Measurements from ENCODE around the gene MUS81. TPM values are rescaled to one million over a fixed set of nuclear protein-coding genes. Genes with fewer than 3 reads are reported as not detected.
A peak's percentile ranks its signal among the peaks of the same experiment; 100 is the strongest.

The MUS81 gene
- 46.1 and 46.5 TPM in 2 replicates for total RNA-seq (2012; rRNA removed)

- H3K4me3 ChIP-seq (ENCODE audit: low read length), result peak within 1 kb of the TSS; percentile 96
- H3K36me3 ChIP-seq (ENCODE audit: insufficient read depth, low read length), result peaks cover 58% of the 10 kb centered on the region
Measured at GRCh38 chr11:65860278-65861164, at the start of gene MUS81. Gene MUS81 (plus strand): TSS chr11:65860433. CDS start chr11:65860754, 321 bp downstream.

GRCh38 chr11:65811764-65812475 lies 48.3 kb upstream of the MUS81 start:
- Histone ChIP-seq H3K27me3 (ENCODE audit: control insufficient read depth, insufficient read depth, low read length) (peaks cover 63% of the 10 kb centered on the region), H3K9me3 (replicated peaks; ENCODE audit: low read length) (no peaks in the 10 kb centered on the region), H3K4me1 (ENCODE audit: control insufficient read depth, insufficient read depth, low read length) (no peaks in the 10 kb centered on the region)

More at GRCh38 chr11:65860278-65861164, at the start of gene MUS81:
- Histone ChIP-seq H3K9me3 (replicated peaks; ENCODE audit: low read length) (no peaks in the 10 kb centered on the region), H3K9ac (ENCODE audit: low read depth, low read length) (peak within 1 kb of the TSS; percentile 97), H3K4me1 (ENCODE audit: control insufficient read depth, insufficient read depth, low read length) (peaks cover 36% of the 10 kb centered on the region), H3K27me3 (ENCODE audit: control insufficient read depth, insufficient read depth, low read length) (no peaks in the 10 kb centered on the region), H3K4me2 (ENCODE audit: low read length) (peak within 1 kb of the TSS; percentile 83)

GRCh38 chr11:65814131-65814985 lies 45.9 kb upstream of the MUS81 start:
- Histone ChIP-seq H3K9ac (ENCODE audit: low read depth, low read length) (no peak overlapping the region), H3K4me3 (ENCODE audit: low read length) (no peak overlapping the region), H3K27me3 (ENCODE audit: control insufficient read depth, insufficient read depth, low read length) (peaks cover 42% of the 10 kb centered on the region), H3K4me2 (ENCODE audit: low read length) (no peak overlapping the region), H3K36me3 (ENCODE audit: insufficient read depth, low read length) (no peaks in the 10 kb centered on the region), H3K4me1 (ENCODE audit: control insufficient read depth, insufficient read depth, low read length) (peaks cover 4% of the 10 kb centered on the region), H3K9me3 (replicated peaks; ENCODE audit: low read length) (no peaks in the 10 kb centered on the region)

More at GRCh38 chr11:65811764-65812475, 48.3 kb upstream of the MUS81 start:
- Histone ChIP-seq H3K9ac (ENCODE audit: low read depth, low read length) (no peak overlapping the region), H3K4me2 (ENCODE audit: low read length) (no peak overlapping the region), H3K36me3 (ENCODE audit: insufficient read depth, low read length) (no peaks in the 10 kb centered on the region), H3K4me3 (ENCODE audit: low read length) (no peak overlapping the region)

- Histone ChIP-seq H3K9ac (ENCODE audit: low read depth, low read length) (no peak overlapping the region), H3K4me2 (ENCODE audit: low read length) (no peak overlapping the region), H3K27me3 (ENCODE audit: control insufficient read depth, insufficient read depth, low read length) (peaks cover 35% of the 10 kb centered on the region), H3K4me1 (ENCODE audit: control insufficient read depth, insufficient read depth, low read length) (peaks cover 4% of the 10 kb centered on the region), H3K4me3 (ENCODE audit: low read length) (no peak overlapping the region), H3K9me3 (replicated peaks; ENCODE audit: low read length) (no peaks in the 10 kb centered on the region), H3K36me3 (ENCODE audit: insufficient read depth, low read length) (no peaks in the 10 kb centered on the region)
Measured at GRCh38 chr11:65814986-65815565, 45.2 kb upstream of the MUS81 start.

- Histone ChIP-seq H3K36me3 (ENCODE audit: insufficient read depth, low read length) (no peaks in the 10 kb centered on the region), H3K4me2 (ENCODE audit: low read length) (no peak overlapping the region), H3K27me3 (ENCODE audit: control insufficient read depth, insufficient read depth, low read length) (peaks cover 22% of the 10 kb centered on the region), H3K4me1 (ENCODE audit: control insufficient read depth, insufficient read depth, low read length) (peaks cover 4% of the 10 kb centered on the region), H3K9ac (ENCODE audit: low read depth, low read length) (no peak overlapping the region), H3K4me3 (ENCODE audit: low read length) (no peak overlapping the region), H3K9me3 (replicated peaks; ENCODE audit: low read length) (no peaks in the 10 kb centered on the region)
Measured at GRCh38 chr11:65816696-65817095, 43.5 kb upstream of the MUS81 start.

- H3K9me3 ChIP-seq (replicated peaks; ENCODE audit: low read length), result no peaks in the 10 kb centered on the region
- H3K4me1 ChIP-seq (ENCODE audit: control insufficient read depth, insufficient read depth, low read length), result peaks cover 4% of the 10 kb centered on the region
- H3K4me2 ChIP-seq (ENCODE audit: low read length), result peak overlapping the region; percentile 97
- H3K36me3 ChIP-seq (ENCODE audit: insufficient read depth, low read length), result no peaks in the 10 kb centered on the region
- peak overlapping the region; percentile 89 for H3K4me3 ChIP-seq (ENCODE audit: low read length)
- peaks cover 16% of the 10 kb centered on the region for H3K27me3 ChIP-seq (ENCODE audit: control insufficient read depth, insufficient read depth, low read length)
- peak overlapping the region; percentile 81 for H3K9ac ChIP-seq (ENCODE audit: low read depth, low read length)
Measured at GRCh38 chr11:65817312-65817834, 42.9 kb upstream of the MUS81 start.

GRCh38 chr11:65817835-65818680 lies 42.2 kb upstream of the MUS81 start:
- H3K4me1 ChIP-seq (ENCODE audit: control insufficient read depth, insufficient read depth, low read length), result peaks cover 4% of the 10 kb centered on the region
- no peaks in the 10 kb centered on the region for H3K9me3 ChIP-seq (replicated peaks; ENCODE audit: low read length)
- H3K4me3 ChIP-seq (ENCODE audit: low read length), result peak overlapping the region; percentile 89
- H3K36me3 ChIP-seq (ENCODE audit: insufficient read depth, low read length), result no peaks in the 10 kb centered on the region
- peak overlapping the region; percentile 81 for H3K9ac ChIP-seq (ENCODE audit: low read depth, low read length)
- H3K4me2 ChIP-seq (ENCODE audit: low read length), result peak overlapping the region; percentile 97
- peaks cover 11% of the 10 kb centered on the region for H3K27me3 ChIP-seq (ENCODE audit: control insufficient read depth, insufficient read depth, low read length)

GRCh38 chr11:65821107-65821506 lies 39.1 kb upstream of the MUS81 start:
- Histone ChIP-seq H3K9me3 (replicated peaks; ENCODE audit: low read length) (no peaks in the 10 kb centered on the region), H3K36me3 (ENCODE audit: insufficient read depth, low read length) (no peaks in the 10 kb centered on the region), H3K4me3 (ENCODE audit: low read length) (no peak overlapping the region), H3K9ac (ENCODE audit: low read depth, low read length) (no peak overlapping the region), H3K4me2 (ENCODE audit: low read length) (no peak overlapping the region), H3K4me1 (ENCODE audit: control insufficient read depth, insufficient read depth, low read length) (peaks cover 4% of the 10 kb centered on the region), H3K27me3 (ENCODE audit: control insufficient read depth, insufficient read depth, low read length) (peaks cover 3% of the 10 kb centered on the region)

- H3K9ac ChIP-seq (ENCODE audit: low read depth, low read length), result no peak overlapping the region
- H3K36me3 ChIP-seq (ENCODE audit: insufficient read depth, low read length), result no peaks in the 10 kb centered on the region
- H3K4me2 ChIP-seq (ENCODE audit: low read length), result no peak overlapping the region
- H3K4me1 ChIP-seq (ENCODE audit: control insufficient read depth, insufficient read depth, low read length), result no peaks in the 10 kb centered on the region
- no peak overlapping the region for H3K4me3 ChIP-seq (ENCODE audit: low read length)
- no peaks in the 10 kb centered on the region for H3K9me3 ChIP-seq (replicated peaks; ENCODE audit: low read length)
- H3K27me3 ChIP-seq (ENCODE audit: control insufficient read depth, insufficient read depth, low read length), result no peaks in the 10 kb centered on the region
Measured at GRCh38 chr11:65822776-65823528, 37.3 kb upstream of the MUS81 start.
